HEK293 (cell line): Measurements from ENCODE around the gene SERTAD3.
A peak's percentile ranks its signal among the peaks of the same experiment; 100 is the strongest.

Experiments used
- CTCF ChIA-PET: fragments of 350-600 bp; formaldehyde crosslinking; extraction: SDS; loops from one replicate; lab custom pipeline; 2021; ENCODE audit warnings: antibody characterized with exemption; lab: Yijun Ruan, JAX
- POLR2A ChIA-PET: fragments of 300-600 bp; formaldehyde crosslinking; extraction: SDS; loops from one replicate; lab custom pipeline; 2020; ENCODE audit warnings: antibody characterized with exemption, inconsistent platforms; lab: Yijun Ruan, JAX
- H3K27ac ChIP-seq: fragments of 200-500 bp; sonication (Bioruptor generic); 2 replicates; pipeline ENCODE4 v1.5.1; 2014; ENCODE audit warnings: low read depth, low read length, control low read depth, inconsistent platforms; ENCODE audit errors: extremely low read depth
- H3K36me3 ChIP-seq, 2 experiments: fragments of 200-500 bp in 1 of 2; sonication (Bioruptor generic) in 1 of 2; 1 replicate in 1 of 2; 2 replicates in 1 of 2; pipeline ENCODE4 v1.5.1; 2014 to 2017; ENCODE audit warnings: inconsistent platforms in 2 of 2, low read length in 2 of 2; ENCODE audit not compliant: control insufficient read depth in 2 of 2, insufficient read depth in 1 of 2
- H3K4me1 ChIP-seq: fragments of 200-500 bp; sonication (Bioruptor generic); 2 replicates; pipeline ENCODE4 v1.5.1; 2014; ENCODE audit warnings: mild to moderate bottlenecking, low read length, inconsistent platforms; ENCODE audit not compliant: control insufficient read depth, insufficient read depth
- H3K4me3 ChIP-seq: 2 replicates; pipeline ENCODE4 v1.5.1; 2011; ENCODE audit warnings: low read depth, mild to moderate bottlenecking, control low read depth, low read length, moderate library complexity
- H3K9me3 ChIP-seq: fragments of 200-500 bp; sonication (Bioruptor generic); 2 replicates; pipeline ENCODE4 v1.5.1; 2014; ENCODE audit warnings: low read depth, low read length, inconsistent platforms; ENCODE audit not compliant: control insufficient read depth, insufficient read depth
- EGR2 ChIP-seq: fragments of 450-650 bp; formaldehyde crosslinking; IDR thresholded peaks from 2 replicates; pipeline ENCODE4 v1.5.1; 2016; ENCODE audit warnings: low read depth, missing biosample characterization, missing genetic modification characterization
- HIC1 ChIP-seq: fragments of 450-650 bp; formaldehyde crosslinking; IDR thresholded peaks from 2 replicates; pipeline ENCODE4 v1.5.1; 2016; ENCODE audit warnings: missing biosample characterization, missing genetic modification characterization
- KLF1 ChIP-seq: fragments of 450-650 bp; formaldehyde crosslinking; IDR thresholded peaks from 2 replicates; pipeline ENCODE4 v1.5.1; 2016; ENCODE audit warnings: missing biosample characterization, missing genetic modification characterization
- KLF8 ChIP-seq: fragments of 450-650 bp; formaldehyde crosslinking; IDR thresholded peaks from 2 replicates; pipeline ENCODE4 v1.5.1; 2016; ENCODE audit warnings: missing biosample characterization, missing genetic modification characterization
- KLF9 ChIP-seq: fragments of 450-650 bp; formaldehyde crosslinking; IDR thresholded peaks from 2 replicates; pipeline ENCODE4 v1.5.1; 2016; ENCODE audit warnings: missing biosample characterization, missing genetic modification characterization, low read depth
- OVOL3 ChIP-seq: fragments of 450-650 bp; formaldehyde crosslinking; IDR thresholded peaks from 2 replicates; pipeline ENCODE4 v1.5.1; 2016; ENCODE audit warnings: missing biosample characterization, missing genetic modification characterization
- PRDM6 ChIP-seq: fragments of 450-650 bp; formaldehyde crosslinking; IDR thresholded peaks from 2 replicates; pipeline ENCODE4 v1.5.1; 2017; ENCODE audit warnings: missing biosample characterization, missing genetic modification characterization
- SETDB1 ChIP-seq: IDR thresholded peaks from one replicate; pipeline ENCODE4 v1.6.1; 2017; ENCODE audit warnings: mild to moderate bottlenecking, low read length, moderate library complexity, mixed read lengths; ENCODE audit not compliant: insufficient read length
- SP2 ChIP-seq: fragments of 450-650 bp; formaldehyde crosslinking; IDR thresholded peaks from 2 replicates; pipeline ENCODE4 v1.5.1; 2016; ENCODE audit warnings: missing biosample characterization, missing genetic modification characterization
- ZBTB20 ChIP-seq: fragments of 450-650 bp; formaldehyde crosslinking; IDR thresholded peaks from 2 replicates; pipeline ENCODE4 v1.5.1; 2016; ENCODE audit warnings: missing biosample characterization, missing genetic modification characterization
- ZFHX2 ChIP-seq: fragments of 450-650 bp; formaldehyde crosslinking; conservative IDR thresholded peaks from 2 replicates; pipeline ENCODE4 v1.5.1; 2016; ENCODE audit warnings: missing biosample characterization, missing genetic modification characterization
- ZIC2 ChIP-seq: fragments of 450-650 bp; formaldehyde crosslinking; IDR thresholded peaks from 2 replicates; pipeline ENCODE4 v1.5.1; 2016; ENCODE audit warnings: missing biosample characterization, missing genetic modification characterization
- ZNF488 ChIP-seq: fragments of 450-650 bp; formaldehyde crosslinking; IDR thresholded peaks from 2 replicates; pipeline ENCODE4 v1.5.1; 2016; ENCODE audit warnings: missing biosample characterization, missing genetic modification characterization
- ZNF624 ChIP-seq: fragments of 450-650 bp; formaldehyde crosslinking; IDR thresholded peaks from 2 replicates; pipeline ENCODE4 v1.5.1; 2017; ENCODE audit warnings: missing biosample characterization, missing genetic modification characterization
- TF ChIP-seq, protein P1 (sequence below): fragments of 450-650 bp; formaldehyde crosslinking; IDR thresholded peaks from 2 replicates; pipeline ENCODE4 v1.5.1; 2016; ENCODE audit warnings: missing biosample characterization, missing genetic modification characterization
- TF ChIP-seq, protein P2 (sequence below): fragments of 450-650 bp; formaldehyde crosslinking; IDR thresholded peaks from 2 replicates; pipeline ENCODE4 v1.5.1; 2016; ENCODE audit warnings: missing biosample characterization, missing genetic modification characterization

SERTAD3 gene

GRCh38 chr19:40398417-40399131 is 45.6 kb downstream of the SERTAD3 start:
- TF ChIP-seq ZIC2 (tag by site-specific recombination) = no peak
- 0 out of 2 replicates have a peak, but pooled peaks have one; percentile 51 for TF ChIP-seq HIC1 (tag by site-specific recombination)
- TF ChIP-seq, protein P1, sequence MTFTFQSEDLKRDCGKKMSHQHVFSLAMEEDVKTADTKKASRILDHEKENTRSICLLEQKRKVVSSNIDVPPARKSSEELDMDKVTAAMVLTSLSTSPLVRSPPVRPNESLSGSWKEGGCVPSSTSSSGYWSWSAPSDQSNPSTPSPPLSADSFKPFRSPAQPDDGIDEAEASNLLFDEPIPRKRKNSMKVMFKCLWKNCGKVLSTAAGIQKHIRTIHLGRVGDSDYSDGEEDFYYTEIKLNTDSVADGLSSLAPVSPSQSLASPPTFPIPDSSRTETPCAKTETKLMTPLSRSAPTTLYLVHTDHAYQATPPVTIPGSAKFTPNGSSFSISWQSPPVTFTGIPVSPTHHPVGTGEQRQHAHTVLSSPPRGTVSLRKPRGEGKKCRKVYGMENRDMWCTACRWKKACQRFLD (tag by site-specific recombination) = no peak
- peak; percentile 7; the same call in 1 of the 2 replicates for TF ChIP-seq KLF1 (tag by site-specific recombination)
- TF ChIP-seq ZBTB20 (tag by site-specific recombination) = no peak
- no peak for TF ChIP-seq OVOL3
- 0 out of 2 replicates have a peak, but pooled peaks have one; percentile 12 for TF ChIP-seq KLF9 (tag by site-specific recombination)
- TF ChIP-seq KLF8 = peak; percentile 56; the same call in 1 of the 2 replicates
- TF ChIP-seq, protein P2, sequence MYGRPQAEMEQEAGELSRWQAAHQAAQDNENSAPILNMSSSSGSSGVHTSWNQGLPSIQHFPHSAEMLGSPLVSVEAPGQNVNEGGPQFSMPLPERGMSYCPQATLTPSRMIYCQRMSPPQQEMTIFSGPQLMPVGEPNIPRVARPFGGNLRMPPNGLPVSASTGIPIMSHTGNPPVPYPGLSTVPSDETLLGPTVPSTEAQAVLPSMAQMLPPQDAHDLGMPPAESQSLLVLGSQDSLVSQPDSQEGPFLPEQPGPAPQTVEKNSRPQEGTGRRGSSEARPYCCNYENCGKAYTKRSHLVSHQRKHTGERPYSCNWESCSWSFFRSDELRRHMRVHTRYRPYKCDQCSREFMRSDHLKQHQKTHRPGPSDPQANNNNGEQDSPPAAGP (tag by site-specific recombination) = no peak
- no peak for TF ChIP-seq SETDB1
- TF ChIP-seq ZNF624 = no peak
- peaks cover 5% of the 10 kb centered on the region for H3K4me1 ChIP-seq
- CTCF ChIA-PET = interaction anchor here (0.6 to 0.7 kb wide), 4 partner anchors 11 to 139 kb away, joined by 3 to 6 read pairs (median 4); no protein-coding TSS in a partner anchor
- no peak overlapping the region for H3K27ac ChIP-seq
- H3K36me3 ChIP-seq = no peaks in the 10 kb centered on the region; a peak in 1 of 3 replicates
- H3K9me3 ChIP-seq = no peaks in the 10 kb centered on the region
- POLR2A ChIA-PET = interaction anchor here (0.5 to 2.0 kb wide), 3 partner anchors 22 to 127 kb away, joined by 3 to 5 read pairs (median 4); partner anchors contain the start of gene SERTAD1
- H3K4me3 ChIP-seq = no peak overlapping the region

- H3K36me3 ChIP-seq = no peaks in the 10 kb centered on the region; a peak in 1 of 3 replicates
- CTCF ChIA-PET = interaction anchor here (0.5 kb wide), 1 partner anchor 113 kb away, joined by 3 read pairs; no protein-coding TSS in a partner anchor
- H3K27ac ChIP-seq = no peak overlapping the region
- POLR2A ChIA-PET = interaction anchor here (0.9 to 2.0 kb wide), 3 partner anchors 23 to 28 kb away, joined by 3 to 5 read pairs (median 4); partner anchors contain the start of gene SERTAD1
- no peak overlapping the region for H3K4me3 ChIP-seq
- H3K4me1 ChIP-seq = no peaks in the 10 kb centered on the region
- TF ChIP-seq SP2 (tag by site-specific recombination) = no peak
- TF ChIP-seq ZNF488 (tag by site-specific recombination) = no peak
- no peaks in the 10 kb centered on the region for H3K9me3 ChIP-seq
Observed at GRCh38 chr19:40397568-40397906, 46.6 kb downstream of the SERTAD3 start.

- Histone ChIP-seq H3K27ac (no peak overlapping the region), H3K36me3 (no peaks in the 10 kb centered on the region), H3K4me1 (no peaks in the 10 kb centered on the region), H3K4me3 (no peak overlapping the region), H3K9me3 (no peaks in the 10 kb centered on the region)
- ChIA-PET POLR2A (interaction anchor here (0.6 to 2.0 kb wide), 8 partner anchors 11 to 327 kb away, joined by 3 to 5 read pairs (median 4); partner anchors contain the start of gene SERTAD1), CTCF (interaction anchor here (0.5 to 1.3 kb wide), 6 partner anchors 12 to 237 kb away, joined by 3 to 10 read pairs (median 3); no protein-coding TSS in a partner anchor)
- TF ChIP-seq ZFHX2 (tag by site-specific recombination) (peak; percentile 36), PRDM6 (no peak), EGR2 (tag by site-specific recombination) (peak; percentile 54)
Observed at GRCh38 chr19:40396886-40397567, 47.1 kb downstream of the SERTAD3 start.
